Measurements from ENCODE around the gene SPRYD3.
A peak's percentile ranks its signal among the peaks of the same experiment; 100 is the strongest.
"Not testable (repeated sequence)": the region's sequence is repeated elsewhere in the genome, so short reads cannot be mapped to it uniquely, and the experiment has no call there.

SPRYD3 gene

DNA sequence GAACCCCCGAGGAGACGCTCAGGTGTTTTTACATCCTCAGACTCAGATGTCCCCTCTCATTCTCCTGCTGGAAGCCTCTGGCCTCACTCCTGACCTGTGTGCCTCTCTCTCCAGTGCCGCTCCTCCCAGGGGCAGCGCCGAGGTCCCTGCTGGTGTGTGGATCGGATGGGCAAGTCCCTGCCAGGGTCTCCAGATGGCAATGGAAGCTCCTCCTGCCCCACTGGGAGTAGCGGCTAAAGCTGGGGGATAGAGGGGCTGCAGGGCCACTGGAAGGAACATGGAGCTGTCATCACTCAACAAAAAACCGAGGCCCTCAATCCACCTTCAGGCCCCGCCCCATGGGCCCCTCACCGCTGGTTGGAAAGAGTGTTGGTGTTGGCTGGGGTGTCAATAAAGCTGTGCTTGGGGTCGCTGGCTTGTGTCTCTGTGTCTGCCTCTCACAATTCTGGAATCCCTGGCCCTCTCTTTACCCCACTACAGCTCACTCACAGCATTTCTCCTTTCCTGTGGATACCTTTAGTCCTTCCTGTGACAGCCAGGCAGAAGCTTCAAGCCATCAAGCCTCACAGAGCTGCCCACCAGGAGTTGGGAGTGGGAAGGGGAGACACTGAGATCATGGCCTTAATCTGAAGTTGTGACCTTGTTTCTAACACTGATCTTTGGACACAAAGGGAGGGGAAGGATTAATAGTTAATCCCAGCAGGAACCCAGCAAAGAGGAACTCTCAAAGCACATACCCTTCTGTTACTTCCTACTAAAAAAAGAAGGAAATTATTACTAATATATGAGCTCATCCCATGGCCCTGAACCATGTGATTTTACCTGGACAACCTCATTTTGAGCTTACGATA lies 23.0 kb upstream of the SPRYD3 start:
- no peak for DNase-seq (ENCODE audit: low read depth in 2 of 2)

- DNase-seq (ENCODE audit: low read depth in 2 of 2), result no peak
Observed at GRCh38 chr12:53101266-53101665, 22.1 kb upstream of the SPRYD3 start.

- DNase-seq (ENCODE audit: low read depth in 2 of 2), result no peak
Observed at GRCh38 chr12:53100466-53101151, 21.4 kb upstream of the SPRYD3 start.

- DNase-seq (ENCODE audit: low read depth in 2 of 2), result peak; percentile 74 to 78
Observed at GRCh38 chr12:53099071-53099882, 20.1 kb upstream of the SPRYD3 start.

- no peak for DNase-seq (ENCODE audit: low read depth in 2 of 2)
Observed at GRCh38 chr12:53098354-53098981, 19.3 kb upstream of the SPRYD3 start.

DNA sequence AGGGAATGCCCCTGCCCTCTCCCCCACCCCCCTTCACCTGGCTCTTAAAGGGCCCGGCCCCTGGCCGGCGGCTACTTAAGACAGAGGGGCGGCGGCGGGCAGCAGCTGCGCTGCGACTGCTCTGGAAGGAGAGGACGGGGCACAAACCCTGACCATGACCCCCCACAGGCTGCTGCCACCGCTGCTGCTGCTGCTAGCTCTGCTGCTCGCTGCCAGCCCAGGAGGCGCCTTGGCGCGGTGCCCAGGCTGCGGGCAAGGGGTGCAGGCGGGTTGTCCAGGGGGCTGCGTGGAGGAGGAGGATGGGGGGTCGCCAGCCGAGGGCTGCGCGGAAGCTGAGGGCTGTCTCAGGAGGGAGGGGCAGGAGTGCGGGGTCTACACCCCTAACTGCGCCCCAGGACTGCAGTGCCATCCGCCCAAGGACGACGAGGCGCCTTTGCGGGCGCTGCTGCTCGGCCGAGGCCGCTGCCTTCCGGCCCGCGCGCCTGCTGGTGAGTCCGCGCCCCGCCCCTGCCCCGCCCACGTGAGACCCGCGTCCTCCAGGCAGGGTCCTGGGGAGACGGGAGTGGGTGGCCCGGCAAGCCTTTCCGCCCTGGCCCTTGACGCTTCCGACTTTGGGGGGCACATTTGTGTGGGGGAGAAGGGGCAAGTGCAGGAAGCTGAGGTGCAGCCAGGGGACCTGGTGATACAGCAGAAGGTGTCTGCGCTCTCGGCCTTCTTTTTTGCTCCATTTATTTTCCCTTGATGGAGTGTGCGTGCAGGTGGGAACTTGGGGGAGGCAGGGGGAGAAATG lies 18.6 kb upstream of the SPRYD3 start, which contains the start of gene IGFBP6:
Gene IGFBP6 (plus strand): TSS at position 104 of the 790 bp plus-strand sequence. CDS start 51 bp downstream, at position 155.
- no peak for DNase-seq (ENCODE audit: low read depth in 2 of 2)

DNA sequence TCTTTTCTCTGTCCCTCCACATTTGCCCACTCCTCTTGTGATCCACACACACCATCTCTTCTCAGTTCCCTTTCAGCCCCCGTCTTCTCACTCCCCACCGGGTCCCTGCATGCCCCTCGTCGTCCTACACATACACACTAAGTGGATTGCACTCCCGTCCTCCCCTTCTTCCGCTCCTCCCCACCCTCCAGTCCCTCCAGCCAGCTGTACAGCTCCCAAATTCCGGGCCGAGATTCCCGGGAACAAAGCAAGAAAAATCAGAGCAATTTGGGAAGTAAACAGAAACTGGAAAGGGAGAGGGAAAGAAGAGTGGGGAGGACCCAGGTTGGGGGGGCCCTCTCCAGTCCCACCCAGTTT lies 18.0 kb upstream of the SPRYD3 start:
- DNase-seq (ENCODE audit: low read depth in 2 of 2), result no peak

- DNase-seq (ENCODE audit: low read depth in 2 of 2), result no peak
Observed at GRCh38 chr12:53096759-53097158, 17.6 kb upstream of the SPRYD3 start.

DNA sequence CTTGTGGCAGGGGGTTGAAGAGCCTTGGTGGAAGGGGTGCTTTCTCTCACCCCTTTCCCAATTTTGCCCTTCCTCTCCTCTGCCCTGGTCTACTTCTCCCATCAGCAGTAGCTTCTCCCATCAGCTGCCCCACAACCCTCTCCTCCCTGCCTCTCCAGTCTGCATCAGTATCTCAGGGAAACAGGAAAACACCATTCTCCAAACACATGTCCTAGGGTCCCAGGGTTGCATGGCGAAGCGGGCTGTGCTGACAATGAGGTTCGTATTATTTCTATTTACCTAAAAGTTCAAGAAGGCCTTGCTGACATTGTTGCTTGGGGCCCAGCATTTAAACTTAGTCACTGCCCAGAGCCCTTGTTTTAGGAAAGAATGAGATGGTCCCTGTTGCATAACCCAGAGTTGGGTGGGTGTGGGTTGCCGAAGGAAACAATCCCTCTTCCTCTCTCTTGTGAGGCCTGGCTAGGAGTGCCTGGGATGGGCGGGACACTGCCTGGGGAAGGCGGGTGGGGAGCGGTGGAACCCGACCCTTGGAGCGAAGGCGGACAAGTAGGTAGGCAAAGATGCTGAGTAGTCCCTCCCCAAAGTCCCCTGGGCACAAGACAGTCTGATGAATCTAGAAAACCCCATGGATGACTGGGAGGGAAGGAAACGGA lies 17.0 kb upstream of the SPRYD3 start:
- no peak for DNase-seq (ENCODE audit: low read depth in 2 of 2)

- DNase-seq (ENCODE audit: low read depth in 2 of 2), result not testable (repeated sequence)
Observed at GRCh38 chr12:53095596-53095895, 16.4 kb upstream of the SPRYD3 start.

DNA sequence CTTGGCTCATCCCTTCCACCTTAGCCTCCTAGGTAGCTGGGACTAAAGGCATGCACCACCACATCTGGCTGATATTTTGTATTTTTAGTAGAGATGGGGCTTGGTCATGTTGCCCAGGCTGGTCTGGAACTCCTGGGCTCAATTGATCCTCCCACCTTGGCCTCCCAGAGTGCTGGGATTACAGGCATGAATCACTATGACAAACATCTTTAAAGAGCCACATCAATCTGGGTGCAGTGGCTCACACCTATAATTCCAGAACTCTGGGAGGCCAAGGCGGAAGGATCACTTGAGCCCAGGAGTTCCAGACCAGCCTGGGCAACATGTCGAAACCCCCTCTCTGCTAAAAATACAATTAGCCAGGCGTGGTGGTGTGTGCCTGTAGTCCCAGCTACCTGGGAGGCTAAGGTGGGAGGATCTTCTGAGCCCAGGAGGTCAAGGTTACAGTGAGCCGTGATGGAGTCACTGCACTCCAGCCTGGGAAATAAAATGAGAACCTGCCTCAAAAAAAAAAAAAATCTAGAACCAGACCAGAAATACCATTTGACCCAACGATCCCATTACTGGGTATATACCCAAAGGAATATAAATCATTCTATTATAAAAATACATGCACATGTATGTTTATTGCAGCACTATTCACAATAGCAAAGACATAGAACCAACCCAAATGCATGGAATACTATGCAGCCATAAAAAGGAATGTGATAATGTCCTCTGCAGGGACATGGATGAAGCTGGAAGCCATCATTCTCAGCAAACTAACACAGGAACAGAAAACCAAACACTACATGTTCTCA lies 15.8 kb upstream of the SPRYD3 start:
- not testable (repeated sequence) for DNase-seq (ENCODE audit: low read depth in 2 of 2)

- DNase-seq (ENCODE audit: low read depth in 2 of 2), result no peak
Observed at GRCh38 chr12:53094394-53094787, 15.2 kb upstream of the SPRYD3 start.

GRCh38 chr12:53093777-53094393 lies 14.7 kb upstream of the SPRYD3 start:
- DNase-seq (ENCODE audit: low read depth in 2 of 2), result no peak

DNA sequence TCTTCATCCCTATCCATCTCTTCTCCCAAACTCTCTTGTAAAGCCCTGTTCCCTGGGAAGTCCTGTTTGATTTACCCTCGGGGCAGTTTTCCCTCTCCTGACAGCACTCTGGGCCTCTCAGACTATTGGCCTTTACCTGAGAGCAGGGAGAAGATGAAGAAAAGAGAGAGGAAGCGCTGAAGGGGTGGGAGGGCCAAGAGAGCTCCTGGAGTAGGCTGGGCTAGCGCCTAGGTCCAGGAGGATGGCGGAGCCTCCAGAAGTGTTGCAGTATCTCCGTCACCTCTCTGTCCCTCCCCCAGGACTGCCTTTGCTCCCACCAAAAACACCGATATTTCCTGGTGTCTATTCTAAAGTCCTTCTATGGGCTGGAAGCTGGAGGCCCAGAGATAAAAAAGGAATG lies 12.6 kb upstream of the SPRYD3 start:
- no peak for DNase-seq (ENCODE audit: low read depth in 2 of 2)

DNA sequence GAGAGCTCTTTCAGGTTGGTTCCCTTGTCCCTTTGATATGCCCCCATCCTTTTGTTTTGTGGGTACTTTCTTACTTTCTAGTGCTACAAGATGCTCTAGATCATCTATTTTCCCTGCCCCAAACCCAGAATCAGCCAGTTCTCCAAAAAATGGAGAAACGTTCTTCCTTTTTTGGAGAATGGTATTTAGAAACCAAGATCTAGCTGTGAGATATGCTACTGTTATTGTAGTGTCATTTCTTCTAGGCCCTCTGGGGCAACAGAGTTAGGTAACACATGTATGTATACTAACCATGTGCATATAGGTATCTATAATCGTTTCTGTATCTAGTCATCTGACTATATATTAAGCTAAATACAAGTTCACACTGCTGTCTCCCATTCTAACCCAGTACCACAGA lies 11.4 kb upstream of the SPRYD3 start:
- no peak for DNase-seq (ENCODE audit: low read depth in 2 of 2)

DNA sequence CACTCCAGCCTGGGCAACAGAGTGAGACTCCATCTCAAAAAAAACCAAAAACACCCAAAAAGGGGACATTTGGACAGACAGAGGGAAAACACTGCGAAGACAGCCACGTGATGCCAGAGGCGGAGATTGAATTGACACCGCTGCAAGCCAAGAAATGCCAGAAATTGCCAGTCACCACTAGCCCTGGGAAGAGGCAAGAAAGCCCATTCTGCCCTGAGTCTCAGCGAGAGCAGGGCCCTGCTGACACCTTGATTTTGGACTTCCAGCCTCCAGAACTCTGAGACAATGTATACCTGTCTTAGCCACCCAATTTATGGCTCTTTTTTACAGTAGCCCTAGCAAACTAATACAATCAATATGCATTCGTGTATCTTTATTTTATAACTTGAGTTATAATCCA lies 10.9 kb upstream of the SPRYD3 start:
- no peak for DNase-seq (ENCODE audit: low read depth in 2 of 2)

DNA sequence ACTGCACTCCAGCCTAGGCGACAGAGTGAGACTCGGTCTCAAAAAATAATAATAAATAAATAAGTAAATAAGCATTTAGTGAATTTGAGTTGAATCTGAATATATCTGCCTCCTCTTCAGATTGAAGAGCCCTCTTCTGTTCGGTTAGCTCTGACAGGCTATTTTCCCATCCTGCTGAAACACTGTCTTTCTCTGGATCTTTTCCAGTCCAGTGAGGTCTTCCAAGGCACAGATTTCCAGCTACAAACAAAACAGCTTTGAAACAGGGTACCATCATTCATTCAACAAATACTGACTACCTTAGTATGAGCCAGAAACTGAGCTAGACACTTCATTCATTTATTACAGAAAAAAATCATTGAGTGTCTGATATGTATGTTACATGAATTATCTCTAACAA lies 7.2 kb upstream of the SPRYD3 start:
- no peak for DNase-seq (ENCODE audit: low read depth in 2 of 2)

GRCh38 chr12:53082637-53083175 lies 3.5 kb upstream of the SPRYD3 start:
- no peak for DNase-seq (ENCODE audit: low read depth in 2 of 2)
